ENCODE results near the gene CCNB2. TPM values are rescaled to one million over a fixed set of nuclear protein-coding genes. Genes with fewer than 3 reads are reported as not detected.
"Not testable (repeated sequence)": the region's sequence is repeated elsewhere in the genome, so short reads cannot be mapped to it uniquely, and the experiment has no call there.

Gene CCNB2
- total and polyA plus RNA-seq, 2 donors (not counting 1 experiment from before 2014, with no cell fraction given): 18.5 to 19.3 TPM

DNA sequence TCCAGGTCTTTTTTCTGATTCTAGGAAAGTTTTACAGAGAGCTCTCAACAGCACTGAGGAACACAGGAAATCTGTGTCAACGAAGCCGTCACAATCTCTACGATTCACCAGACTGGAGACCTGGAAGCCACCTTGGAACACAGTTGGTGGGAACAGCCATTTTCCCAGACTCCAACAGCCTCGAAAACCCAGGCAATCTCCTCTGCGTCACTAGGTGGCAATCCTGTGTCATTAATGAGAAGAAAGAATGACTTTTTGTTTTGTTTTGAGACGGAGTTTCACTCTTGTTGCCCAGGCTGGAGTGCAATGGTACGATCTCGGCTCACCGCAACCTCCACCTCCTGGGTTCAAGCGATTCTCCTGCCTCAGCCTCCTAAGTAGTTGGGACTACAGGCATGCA is 39.6 kb downstream of the CCNB2 start:
- not testable (repeated sequence) for H3K27me3 ChIP-seq (ENCODE audit: control insufficient read depth, insufficient read depth, low read length); H3K4me2 ChIP-seq (ENCODE audit: extremely low read depth, insufficient read depth, low read length); H3K9ac ChIP-seq (ENCODE audit: insufficient read depth, low read length); H3K9me3 ChIP-seq (ENCODE audit: control insufficient read depth, insufficient read depth, low read depth, low read length); H3K79me2 ChIP-seq (ENCODE audit: control insufficient read depth, insufficient read depth, low read length); H3K4me3 ChIP-seq (replicated peaks in 1 of 4; ENCODE audit: control extremely low read depth in 1 of 4, insufficient read depth in 1 of 4, low read depth in 3 of 4, low read length in 4 of 4); H3K36me3 ChIP-seq (ENCODE audit: control insufficient read depth, insufficient read depth, low read length); H2AFZ ChIP-seq (ENCODE audit: low read length); H4K20me1 ChIP-seq (ENCODE audit: control insufficient read depth, extremely low read depth, insufficient read depth, low read length); H3K4me1 ChIP-seq (ENCODE audit: control insufficient read depth, extremely low read depth, insufficient read depth, low read length); H3K27ac ChIP-seq (ENCODE audit: insufficient read depth, low read length)
- TF ChIP-seq, protein P1, sequence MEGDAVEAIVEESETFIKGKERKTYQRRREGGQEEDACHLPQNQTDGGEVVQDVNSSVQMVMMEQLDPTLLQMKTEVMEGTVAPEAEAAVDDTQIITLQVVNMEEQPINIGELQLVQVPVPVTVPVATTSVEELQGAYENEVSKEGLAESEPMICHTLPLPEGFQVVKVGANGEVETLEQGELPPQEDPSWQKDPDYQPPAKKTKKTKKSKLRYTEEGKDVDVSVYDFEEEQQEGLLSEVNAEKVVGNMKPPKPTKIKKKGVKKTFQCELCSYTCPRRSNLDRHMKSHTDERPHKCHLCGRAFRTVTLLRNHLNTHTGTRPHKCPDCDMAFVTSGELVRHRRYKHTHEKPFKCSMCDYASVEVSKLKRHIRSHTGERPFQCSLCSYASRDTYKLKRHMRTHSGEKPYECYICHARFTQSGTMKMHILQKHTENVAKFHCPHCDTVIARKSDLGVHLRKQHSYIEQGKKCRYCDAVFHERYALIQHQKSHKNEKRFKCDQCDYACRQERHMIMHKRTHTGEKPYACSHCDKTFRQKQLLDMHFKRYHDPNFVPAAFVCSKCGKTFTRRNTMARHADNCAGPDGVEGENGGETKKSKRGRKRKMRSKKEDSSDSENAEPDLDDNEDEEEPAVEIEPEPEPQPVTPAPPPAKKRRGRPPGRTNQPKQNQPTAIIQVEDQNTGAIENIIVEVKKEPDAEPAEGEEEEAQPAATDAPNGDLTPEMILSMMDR (conservative IDR thresholded peaks at IDR 0.05 in 1 of 2, IDR thresholded peaks at IDR 0.05 in 1 of 2; ENCODE audit: low read depth in 1 of 2, low read length in 2 of 2): peak in 1 of 2 donors; percentile 40
- peak in 1 of 2 donors; percentile 19 for DNase-seq (ENCODE audit: low read depth in 2 of 2)

DNA sequence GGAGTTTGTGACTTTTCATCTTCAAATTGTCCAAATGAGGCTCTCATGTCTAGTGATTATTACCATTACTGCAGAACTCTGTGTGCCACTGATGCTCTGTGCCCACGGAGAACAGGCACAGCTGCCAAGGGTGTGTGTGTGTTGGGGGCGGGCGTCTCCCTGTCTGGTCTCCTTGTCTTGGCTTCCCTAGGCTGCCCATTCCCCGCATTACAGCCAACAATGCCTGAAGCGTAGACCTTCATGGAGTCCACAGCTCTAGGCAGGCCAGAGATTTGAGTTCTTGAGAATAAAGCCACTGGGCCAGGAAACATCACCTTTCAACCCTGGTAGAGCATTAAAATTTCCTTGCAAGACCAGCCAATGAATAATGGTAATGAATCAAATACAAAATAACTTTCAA is 42.7 kb downstream of the CCNB2 start:
- Histone ChIP-seq H3K27me3 (ENCODE audit: control insufficient read depth, insufficient read depth, low read length) (no peaks in the 10 kb centered on the region), H3K79me2 (ENCODE audit: control insufficient read depth, insufficient read depth, low read length) (no peaks in the 10 kb centered on the region), H3K9me3 (ENCODE audit: control insufficient read depth, insufficient read depth, low read depth, low read length) (no peaks in the 10 kb centered on the region), H3K9ac (ENCODE audit: insufficient read depth, low read length) (no peak overlapping the region), H3K27ac (ENCODE audit: insufficient read depth, low read length) (no peak overlapping the region), H4K20me1 (ENCODE audit: control insufficient read depth, extremely low read depth, insufficient read depth, low read length) (no peaks in the 10 kb centered on the region), H3K4me2 (ENCODE audit: extremely low read depth, insufficient read depth, low read length) (no peak overlapping the region), H2AFZ (ENCODE audit: low read length) (no peak overlapping the region), H3K4me3 (replicated peaks in 1 of 4; ENCODE audit: control extremely low read depth in 1 of 4, insufficient read depth in 1 of 4, low read depth in 3 of 4, low read length in 4 of 4) (no peak overlapping the region), H3K36me3 (ENCODE audit: control insufficient read depth, insufficient read depth, low read length) (peaks cover 9% of the 10 kb centered on the region), H3K4me1 (ENCODE audit: control insufficient read depth, extremely low read depth, insufficient read depth, low read length) (peaks cover 3% of the 10 kb centered on the region)
- no peak for DNase-seq (ENCODE audit: low read depth in 2 of 2)
- no peak for TF ChIP-seq EZH2 (IDR thresholded peaks at IDR 0.05; ENCODE audit: low read length, missing control alignments)
- TF ChIP-seq, protein P1 (conservative IDR thresholded peaks at IDR 0.05 in 1 of 2, IDR thresholded peaks at IDR 0.05 in 1 of 2; ENCODE audit: low read depth in 1 of 2, low read length in 2 of 2): no peak

DNA sequence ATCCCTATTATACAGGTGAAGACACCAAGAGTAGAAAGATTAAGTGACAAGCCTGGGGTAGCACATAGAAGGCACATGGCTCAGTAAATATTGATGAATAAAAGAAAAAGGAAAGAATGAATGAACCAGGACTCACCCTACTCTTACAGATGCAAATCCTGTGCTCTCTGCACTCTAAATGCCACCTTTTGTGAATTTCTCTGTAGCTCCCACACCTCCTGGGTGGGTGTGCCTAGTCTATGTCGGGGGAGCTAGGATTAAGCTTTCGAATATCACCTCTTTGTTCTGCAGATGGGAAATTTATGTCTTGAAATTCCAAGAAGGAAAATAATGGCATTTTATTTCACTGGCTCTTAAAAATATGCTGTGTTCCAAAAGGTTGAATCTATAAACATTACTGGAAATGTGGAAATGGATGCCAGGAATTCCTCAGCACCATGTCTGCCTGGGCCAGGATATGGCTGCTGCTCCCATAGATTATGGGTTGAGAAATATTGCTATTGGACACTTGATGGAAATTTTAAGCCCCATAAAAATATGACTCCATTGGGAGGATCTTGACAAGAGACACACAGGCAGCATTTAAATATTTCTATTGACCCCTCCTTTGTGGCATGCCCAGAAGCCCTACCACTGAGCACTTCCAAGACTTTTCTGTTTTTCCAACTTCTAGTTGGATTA is 43.3 kb downstream of the CCNB2 start:
- Histone ChIP-seq H4K20me1 (ENCODE audit: control insufficient read depth, extremely low read depth, insufficient read depth, low read length) (no peaks in the 10 kb centered on the region), H3K27ac (ENCODE audit: insufficient read depth, low read length) (no peak overlapping the region), H3K4me2 (ENCODE audit: extremely low read depth, insufficient read depth, low read length) (no peak overlapping the region), H3K4me1 (ENCODE audit: control insufficient read depth, extremely low read depth, insufficient read depth, low read length) (peaks cover 3% of the 10 kb centered on the region), H3K36me3 (ENCODE audit: control insufficient read depth, insufficient read depth, low read length) (peaks cover 7% of the 10 kb centered on the region), H3K9me3 (ENCODE audit: control insufficient read depth, insufficient read depth, low read depth, low read length) (no peaks in the 10 kb centered on the region), H3K79me2 (ENCODE audit: control insufficient read depth, insufficient read depth, low read length) (no peaks in the 10 kb centered on the region), H3K9ac (ENCODE audit: insufficient read depth, low read length) (no peak overlapping the region), H2AFZ (ENCODE audit: low read length) (no peak overlapping the region), H3K27me3 (ENCODE audit: control insufficient read depth, insufficient read depth, low read length) (no peaks in the 10 kb centered on the region), H3K4me3 (replicated peaks in 1 of 4; ENCODE audit: control extremely low read depth in 1 of 4, insufficient read depth in 1 of 4, low read depth in 3 of 4, low read length in 4 of 4) (no peak overlapping the region)
- TF ChIP-seq, protein P1 (conservative IDR thresholded peaks at IDR 0.05 in 1 of 2, IDR thresholded peaks at IDR 0.05 in 1 of 2; ENCODE audit: low read depth in 1 of 2, low read length in 2 of 2): no peak
- TF ChIP-seq EZH2 (IDR thresholded peaks at IDR 0.05; ENCODE audit: low read length, missing control alignments): no peak
- peak; percentile 22 to 52 for DNase-seq (ENCODE audit: low read depth in 2 of 2)
